Measurements from ENCODE around the gene ADARB1. TPM values are rescaled to one million over a fixed set of nuclear protein-coding genes. Genes with fewer than 3 reads are reported as not detected.

The ADARB1 gene
- polyA plus RNA-seq, 1 donor (not counting 4 experiments of a cell fraction or from before 2014, with no cell fraction given) = 13.0 TPM

- Histone ChIP-seq H3K4me1 (ENCODE audit: control insufficient read depth, extremely low read depth, insufficient read depth, low read length) (peaks cover 5% of the 10 kb centered on the region), H2AFZ (ENCODE audit: control insufficient read depth, low read length) (no peak overlapping the region), H3K36me3 (ENCODE audit: control insufficient read depth in 2 of 2, extremely low read depth in 1 of 2, insufficient read depth in 2 of 2, low read length in 2 of 2) (no peaks in the 10 kb centered on the region), H3K4me2 (ENCODE audit: control insufficient read depth, extremely low read depth, insufficient read depth, low read depth, low read length) (peak overlapping the region; percentile 40), H3K9me3 (ENCODE audit: control insufficient read depth, low read depth, low read length) (peaks cover 3% of the 10 kb centered on the region), H3K9me1 (ENCODE audit: control insufficient read depth, extremely low read depth, insufficient read depth, low read length) (no peaks in the 10 kb centered on the region), H3K9ac (ENCODE audit: control insufficient read depth, extremely low read depth, insufficient read depth, low read length) (no peak overlapping the region), H3K27me3 (ENCODE audit: control insufficient read depth, extremely low read depth, insufficient read depth, low read length) (peaks cover 20% of the 10 kb centered on the region), H3K27ac (ENCODE audit: control insufficient read depth, insufficient read depth, low read length) (no peak overlapping the region), H4K20me1 (ENCODE audit: control insufficient read depth, extremely low read depth, insufficient read depth, low read length) (no peaks in the 10 kb centered on the region), H3K79me2 (ENCODE audit: control insufficient read depth, insufficient read depth, low read length) (no peaks in the 10 kb centered on the region), H3K4me3 (ENCODE audit: control insufficient read depth in 2 of 3, extremely low read depth in 1 of 3, insufficient read depth in 2 of 3, low read depth in 1 of 3, low read length in 3 of 3) (peak overlapping the region in 1 of 3 experiments; percentile 14)
- TF ChIP-seq EZH2 (IDR thresholded peaks at IDR 0.05; ENCODE audit: low read length) (no peak), CTCF (optimal IDR thresholded peaks at IDR 0.05 in 1 of 3, IDR thresholded peaks at IDR 0.05 in 1 of 3, conservative IDR thresholded peaks at IDR 0.05 in 1 of 3; ENCODE audit: extremely low read depth in 1 of 3, insufficient read depth in 2 of 3, low read length in 3 of 3) (no peak)
- FAIRE-seq (no peak), DNase-seq (ENCODE audit: low read depth, low spot score) (no peak)
- dilution Hi-C loops (cut with MboI; ENCODE audit: extremely low pct_ligation_motif_present, low sequenced_read_pairs) = no loop called here
These were observed 174.6 kb downstream of the ADARB1 start for GRCh38 chr21:45248893-45249381.

GRCh38 chr21:45249626-45250025 lies 175.2 kb downstream of the ADARB1 start:
- H3K9me1 ChIP-seq (ENCODE audit: control insufficient read depth, extremely low read depth, insufficient read depth, low read length) = no peaks in the 10 kb centered on the region
- peaks cover 24% of the 10 kb centered on the region for H3K27me3 ChIP-seq (ENCODE audit: control insufficient read depth, extremely low read depth, insufficient read depth, low read length)
- no peak for DNase-seq (ENCODE audit: low read depth, low spot score)
- no peak overlapping the region for H2AFZ ChIP-seq (ENCODE audit: control insufficient read depth, low read length)
- peaks cover 5% of the 10 kb centered on the region for H3K4me1 ChIP-seq (ENCODE audit: control insufficient read depth, extremely low read depth, insufficient read depth, low read length)
- H3K27ac ChIP-seq (ENCODE audit: control insufficient read depth, insufficient read depth, low read length) = no peak overlapping the region
- no peak overlapping the region for H3K4me2 ChIP-seq (ENCODE audit: control insufficient read depth, extremely low read depth, insufficient read depth, low read depth, low read length)
- no peaks in the 10 kb centered on the region for H3K36me3 ChIP-seq (ENCODE audit: control insufficient read depth in 2 of 2, extremely low read depth in 1 of 2, insufficient read depth in 2 of 2, low read length in 2 of 2)
- H3K9ac ChIP-seq (ENCODE audit: control insufficient read depth, extremely low read depth, insufficient read depth, low read length) = no peak overlapping the region
- TF ChIP-seq CTCF (optimal IDR thresholded peaks at IDR 0.05 in 1 of 3, IDR thresholded peaks at IDR 0.05 in 1 of 3, conservative IDR thresholded peaks at IDR 0.05 in 1 of 3; ENCODE audit: extremely low read depth in 1 of 3, insufficient read depth in 2 of 3, low read length in 3 of 3) (no peak), EZH2 (IDR thresholded peaks at IDR 0.05; ENCODE audit: low read length) (no peak)
- H3K9me3 ChIP-seq (ENCODE audit: control insufficient read depth, low read depth, low read length) = peaks cover 2% of the 10 kb centered on the region
- H3K4me3 ChIP-seq (ENCODE audit: control insufficient read depth in 2 of 3, extremely low read depth in 1 of 3, insufficient read depth in 2 of 3, low read depth in 1 of 3, low read length in 3 of 3) = no peak overlapping the region
- dilution Hi-C loops (cut with MboI; ENCODE audit: extremely low pct_ligation_motif_present, low sequenced_read_pairs) = no loop called here
- H3K79me2 ChIP-seq (ENCODE audit: control insufficient read depth, insufficient read depth, low read length) = no peaks in the 10 kb centered on the region
- H4K20me1 ChIP-seq (ENCODE audit: control insufficient read depth, extremely low read depth, insufficient read depth, low read length) = no peaks in the 10 kb centered on the region
- FAIRE-seq = no peak
